Stimulated activated naive CD8-positive, alpha-beta T cell treated with anti-CD3 and anti-CD28 coated beads, Interleukin-15, Interleukin-2, amounts not matched to agents 100 ng/mL and 50 ng/mL, for 24 hours (primary cell): ENCODE data around the gene DYNLL2.
"Not testable (repeated sequence)": the region's sequence is repeated elsewhere in the genome, so short reads cannot be mapped to it uniquely, and the experiment has no call there.

Experiments used
- H3K27ac Mint-ChIP-seq: one replicate; pipeline ENCODE4 v1.8.0; 2021; ENCODE audit warnings: mild to moderate bottlenecking, mixed read lengths
- H3K27me3 Mint-ChIP-seq: one replicate; pipeline ENCODE4 v1.8.0; 2021; ENCODE audit warnings: mixed read lengths
- H3K36me3 Mint-ChIP-seq: one replicate; pipeline ENCODE4 v1.8.0; 2021; ENCODE audit warnings: low read depth, mixed read lengths
- H3K4me1 Mint-ChIP-seq: one replicate; pipeline ENCODE4 v1.8.0; 2021; ENCODE audit warnings: low read depth, mixed read lengths
- H3K4me3 Mint-ChIP-seq: one replicate; pipeline ENCODE4 v1.8.0; 2021; ENCODE audit warnings: mild to moderate bottlenecking, mixed read lengths
- H3K9me3 Mint-ChIP-seq: one replicate; pipeline ENCODE4 v1.8.0; 2021; ENCODE audit warnings: mixed read lengths

The DYNLL2 gene

GRCh38 chr17:58107306-58107705 lies 24.1 kb downstream of the DYNLL2 start:
- no peak overlapping the region for H3K27ac Mint-ChIP-seq
- no peak overlapping the region for H3K4me3 Mint-ChIP-seq
- H3K36me3 Mint-ChIP-seq, result no peaks in the 10 kb centered on the region
- H3K27me3 Mint-ChIP-seq, result no peaks in the 10 kb centered on the region
- H3K4me1 Mint-ChIP-seq, result no peaks in the 10 kb centered on the region
- H3K9me3 Mint-ChIP-seq, result no peaks in the 10 kb centered on the region

GRCh38 chr17:58109197-58109596 lies 26.0 kb downstream of the DYNLL2 start:
- no peaks in the 10 kb centered on the region for H3K36me3 Mint-ChIP-seq
- no peak overlapping the region for H3K4me3 Mint-ChIP-seq
- H3K27ac Mint-ChIP-seq, result no peak overlapping the region
- no peaks in the 10 kb centered on the region for H3K4me1 Mint-ChIP-seq
- no peaks in the 10 kb centered on the region for H3K27me3 Mint-ChIP-seq
- no peaks in the 10 kb centered on the region for H3K9me3 Mint-ChIP-seq

GRCh38 chr17:58110012-58110411 lies 26.8 kb downstream of the DYNLL2 start:
- Mint-ChIP-seq H3K9me3 (no peaks in the 10 kb centered on the region), H3K27me3 (no peaks in the 10 kb centered on the region), H3K4me3 (no peak overlapping the region), H3K4me1 (no peaks in the 10 kb centered on the region), H3K36me3 (no peaks in the 10 kb centered on the region), H3K27ac (no peak overlapping the region)

GRCh38 chr17:58111676-58112075 lies 28.5 kb downstream of the DYNLL2 start:
- Mint-ChIP-seq H3K9me3 (no peaks in the 10 kb centered on the region), H3K27me3 (no peaks in the 10 kb centered on the region), H3K4me3 (no peak overlapping the region), H3K36me3 (no peaks in the 10 kb centered on the region), H3K4me1 (no peaks in the 10 kb centered on the region), H3K27ac (no peak overlapping the region)

- no peak overlapping the region for H3K4me3 Mint-ChIP-seq
These were observed 29.9 kb downstream of the DYNLL2 start for GRCh38 chr17:58112970-58113631.

GRCh38 chr17:58113947-58114346 lies 30.7 kb downstream of the DYNLL2 start:
- H3K27ac Mint-ChIP-seq, result no peak overlapping the region
- no peaks in the 10 kb centered on the region for H3K36me3 Mint-ChIP-seq
- no peaks in the 10 kb centered on the region for H3K4me1 Mint-ChIP-seq
- H3K9me3 Mint-ChIP-seq, result no peaks in the 10 kb centered on the region
- H3K27me3 Mint-ChIP-seq, result peaks cover 7% of the 10 kb centered on the region
- no peak overlapping the region for H3K4me3 Mint-ChIP-seq

More at GRCh38 chr17:58112970-58113631, 29.9 kb downstream of the DYNLL2 start:
- no peak overlapping the region for H3K27ac Mint-ChIP-seq
- H3K36me3 Mint-ChIP-seq, result no peaks in the 10 kb centered on the region
- no peaks in the 10 kb centered on the region for H3K4me1 Mint-ChIP-seq
- peaks cover 4% of the 10 kb centered on the region for H3K27me3 Mint-ChIP-seq
- no peaks in the 10 kb centered on the region for H3K9me3 Mint-ChIP-seq

GRCh38 chr17:58117382-58117781 lies 34.2 kb downstream of the DYNLL2 start:
- H3K36me3 Mint-ChIP-seq, result no peaks in the 10 kb centered on the region
- no peak overlapping the region for H3K27ac Mint-ChIP-seq
- peaks cover 15% of the 10 kb centered on the region for H3K27me3 Mint-ChIP-seq
- H3K4me3 Mint-ChIP-seq, result no peak overlapping the region
- peaks cover 5% of the 10 kb centered on the region for H3K4me1 Mint-ChIP-seq
- H3K9me3 Mint-ChIP-seq, result no peaks in the 10 kb centered on the region

GRCh38 chr17:58119491-58119890 lies 36.3 kb downstream of the DYNLL2 start:
- Mint-ChIP-seq H3K4me3 (no peak overlapping the region), H3K27me3 (peaks cover 15% of the 10 kb centered on the region), H3K4me1 (peaks cover 5% of the 10 kb centered on the region), H3K9me3 (no peaks in the 10 kb centered on the region), H3K36me3 (no peaks in the 10 kb centered on the region), H3K27ac (no peak overlapping the region)

GRCh38 chr17:58120195-58120822 lies 37.1 kb downstream of the DYNLL2 start:
- peaks cover 5% of the 10 kb centered on the region for H3K4me1 Mint-ChIP-seq
- no peak overlapping the region for H3K4me3 Mint-ChIP-seq
- no peak overlapping the region for H3K27ac Mint-ChIP-seq
- H3K9me3 Mint-ChIP-seq, result no peaks in the 10 kb centered on the region
- H3K36me3 Mint-ChIP-seq, result no peaks in the 10 kb centered on the region
- peaks cover 15% of the 10 kb centered on the region for H3K27me3 Mint-ChIP-seq

- no peaks in the 10 kb centered on the region for H3K36me3 Mint-ChIP-seq
- peaks cover 5% of the 10 kb centered on the region for H3K4me1 Mint-ChIP-seq
- peaks cover 15% of the 10 kb centered on the region for H3K27me3 Mint-ChIP-seq
- no peaks in the 10 kb centered on the region for H3K9me3 Mint-ChIP-seq
- H3K4me3 Mint-ChIP-seq, result no peak overlapping the region
- no peak overlapping the region for H3K27ac Mint-ChIP-seq
These were observed 38.7 kb downstream of the DYNLL2 start for GRCh38 chr17:58121925-58122324.

GRCh38 chr17:58127846-58128245 lies 44.6 kb downstream of the DYNLL2 start:
- Mint-ChIP-seq H3K27ac (no peak overlapping the region), H3K4me1 (no peaks in the 10 kb centered on the region), H3K27me3 (peaks cover 4% of the 10 kb centered on the region)

GRCh38 chr17:58132697-58133096 lies 49.5 kb downstream of the DYNLL2 start:
- not testable (repeated sequence) for H3K27me3 Mint-ChIP-seq, H3K4me1 Mint-ChIP-seq, H3K4me3 Mint-ChIP-seq, H3K27ac Mint-ChIP-seq, H3K36me3 Mint-ChIP-seq
- H3K9me3 Mint-ChIP-seq, result peaks cover 12% of the 10 kb centered on the region

More at GRCh38 chr17:58127846-58128245, 44.6 kb downstream of the DYNLL2 start:
- H3K9me3 Mint-ChIP-seq, result no peaks in the 10 kb centered on the region
- H3K36me3 Mint-ChIP-seq, result no peaks in the 10 kb centered on the region
- H3K4me3 Mint-ChIP-seq, result no peak overlapping the region

- Mint-ChIP-seq H3K9me3 (peaks cover 12% of the 10 kb centered on the region), H3K4me1 (no peaks in the 10 kb centered on the region), H3K27ac (no peak overlapping the region), H3K27me3 (no peaks in the 10 kb centered on the region), H3K4me3 (no peak overlapping the region), H3K36me3 (no peaks in the 10 kb centered on the region)
These were observed 53.6 kb downstream of the DYNLL2 start for GRCh38 chr17:58136669-58137279.

GRCh38 chr17:58141505-58141904 lies 58.3 kb downstream of the DYNLL2 start:
- H3K4me1 Mint-ChIP-seq, result no peaks in the 10 kb centered on the region

GRCh38 chr17:58143335-58143734 lies 60.1 kb downstream of the DYNLL2 start:
- H3K27ac Mint-ChIP-seq, H3K27me3 Mint-ChIP-seq, H3K4me1 Mint-ChIP-seq, H3K4me3 Mint-ChIP-seq: not testable (repeated sequence)
- peaks cover 17% of the 10 kb centered on the region for H3K36me3 Mint-ChIP-seq
- H3K9me3 Mint-ChIP-seq, result peaks cover 34% of the 10 kb centered on the region

More at GRCh38 chr17:58141505-58141904, 58.3 kb downstream of the DYNLL2 start:
- Mint-ChIP-seq H3K4me3 (no peak overlapping the region), H3K27ac (no peak overlapping the region), H3K27me3 (no peaks in the 10 kb centered on the region), H3K9me3 (peaks cover 30% of the 10 kb centered on the region), H3K36me3 (peaks cover 17% of the 10 kb centered on the region)
